ENCODE data around the gene HSPB7.
"Not testable (repeated sequence)": the region's sequence is repeated elsewhere in the genome, so short reads cannot be mapped to it uniquely, and the experiment has no call there.

Gene HSPB7

DNA sequence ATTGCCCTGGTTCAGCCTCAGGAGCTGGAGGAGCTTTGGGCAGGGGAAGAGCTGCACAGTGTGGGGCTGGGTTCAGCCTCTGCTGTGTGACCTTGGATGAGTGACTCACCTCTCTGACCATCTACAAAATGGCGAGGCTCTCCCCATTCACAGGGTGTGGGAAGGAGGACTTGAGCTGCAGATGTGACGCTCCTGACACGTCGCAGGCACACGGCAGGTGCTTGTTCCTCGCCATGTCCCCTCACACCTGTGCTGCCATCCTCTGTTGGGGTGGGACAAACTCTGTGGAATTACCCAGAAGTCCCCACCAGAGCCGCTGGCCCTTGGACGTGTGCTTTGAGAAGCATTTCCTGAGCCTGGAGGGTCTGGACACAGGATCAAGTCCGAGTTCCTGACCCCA lies 3.0 kb upstream of the HSPB7 start:
- not testable (repeated sequence) for ATAC-seq

DNA sequence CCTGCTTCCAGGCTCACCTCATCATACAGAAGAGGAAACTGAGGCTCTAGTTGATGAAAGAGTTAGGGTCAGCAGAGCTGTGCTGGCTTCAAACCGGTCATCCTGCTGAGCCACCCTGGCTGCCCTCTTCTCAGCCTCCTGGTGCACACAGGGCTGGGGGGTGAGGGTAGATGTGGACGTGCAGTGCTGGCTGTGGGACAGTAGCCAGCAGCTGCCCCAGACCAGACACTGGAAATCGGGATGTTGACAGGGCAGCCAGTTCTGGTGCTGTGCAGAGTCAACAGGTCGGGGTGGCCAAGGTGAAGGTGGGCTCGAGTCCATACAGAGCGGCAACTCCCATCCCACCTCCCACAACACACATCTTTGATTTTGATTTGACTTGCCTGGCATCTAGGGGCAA lies 2.5 kb upstream of the HSPB7 start:
- ATAC-seq, result no peak

DNA sequence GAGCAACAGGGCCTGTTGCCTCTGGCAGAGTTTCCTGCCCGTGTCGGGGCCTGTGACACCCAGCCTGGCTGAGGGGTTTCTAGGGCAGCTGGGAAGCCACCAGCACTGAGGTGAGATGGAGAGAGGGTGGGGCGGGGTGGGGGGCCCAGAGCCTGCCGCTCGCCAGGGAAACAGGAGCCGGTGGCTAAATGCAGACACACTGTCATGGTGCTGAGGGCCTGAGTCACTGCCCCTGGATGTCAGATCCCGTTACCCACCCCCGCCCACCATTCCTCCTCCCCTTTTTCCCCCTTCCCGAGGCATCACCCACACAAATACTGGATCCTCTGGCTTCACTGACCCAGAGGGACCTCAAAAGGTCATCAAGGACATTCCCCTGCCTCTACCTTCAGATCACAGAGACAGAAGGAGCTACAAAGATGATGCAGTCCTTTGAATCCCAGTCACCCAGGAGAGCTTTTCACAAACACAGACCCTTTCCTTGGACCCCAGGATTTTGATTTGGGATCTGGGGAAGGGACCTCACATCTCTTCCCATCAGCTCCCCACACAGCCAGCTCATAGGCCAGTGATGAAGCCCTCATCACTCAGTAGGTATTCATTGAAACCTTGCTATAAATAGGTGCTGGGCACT lies 1.9 kb upstream of the HSPB7 start:
- ATAC-seq, result no peak

DNA sequence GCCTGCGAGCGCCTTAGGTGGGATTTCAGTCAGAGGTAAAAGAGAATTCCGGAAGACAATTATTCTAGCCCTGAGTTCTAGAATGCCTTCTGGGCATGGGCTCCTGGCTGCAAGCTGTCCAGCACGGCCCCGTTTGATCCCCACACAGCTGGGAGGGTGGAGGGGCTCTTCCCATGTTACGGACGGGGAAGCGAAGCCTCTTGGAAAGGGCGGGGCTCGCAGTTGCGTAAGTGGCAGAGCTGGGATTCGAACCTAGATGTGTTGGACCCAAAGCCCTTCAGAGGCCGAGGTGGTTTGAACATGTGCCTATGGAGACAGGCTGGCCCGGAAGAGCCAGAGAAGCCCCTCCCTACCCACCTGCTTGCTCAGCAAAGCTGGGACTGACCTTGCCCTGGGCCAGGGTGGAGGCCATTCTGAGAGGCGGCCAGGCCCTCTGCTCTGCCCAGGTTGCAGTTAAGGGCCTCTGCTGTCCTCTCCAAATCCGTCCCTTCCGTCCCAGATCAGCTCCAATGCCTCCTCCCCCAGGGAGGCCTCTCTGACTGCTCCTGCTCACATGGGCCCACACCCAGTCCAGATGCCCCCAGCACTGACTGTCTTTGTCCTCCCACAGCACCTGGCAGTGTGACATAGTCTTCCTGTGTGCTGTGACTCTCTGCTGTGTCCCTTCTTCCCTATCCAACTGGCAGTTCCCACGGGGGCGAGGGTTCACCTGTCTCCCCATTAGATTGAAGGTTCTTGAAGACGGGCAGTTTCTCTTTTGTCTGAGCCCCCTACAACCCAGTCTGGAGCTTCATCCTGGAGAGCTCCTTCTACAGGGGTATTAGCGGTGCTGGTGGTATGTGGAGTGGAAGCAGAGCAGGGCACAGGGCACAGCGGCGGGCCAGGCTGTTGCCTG lies 1.2 kb upstream of the HSPB7 start:
- no peak for ATAC-seq

DNA sequence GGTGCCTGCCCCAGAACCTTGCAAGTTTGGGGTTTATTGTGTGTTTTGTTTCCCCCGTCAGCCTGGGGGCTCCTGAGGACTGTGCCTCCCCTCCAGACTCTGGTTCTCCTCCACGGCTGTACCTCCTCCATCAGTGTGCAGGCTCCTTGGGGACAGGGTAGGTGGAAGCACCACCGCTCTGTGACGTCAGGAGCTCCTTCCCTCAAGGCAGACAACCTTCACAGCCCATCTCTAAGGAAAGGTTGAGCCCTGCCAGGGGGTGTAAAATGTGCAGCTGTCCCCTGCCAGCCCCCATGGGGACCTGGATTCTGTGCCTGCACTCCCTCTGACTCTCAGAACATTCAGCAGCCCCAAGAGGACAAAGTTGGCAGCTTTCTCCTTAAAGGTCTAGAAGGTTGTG lies 465 bp upstream of the HSPB7 start:
- ATAC-seq, result no peak

DNA sequence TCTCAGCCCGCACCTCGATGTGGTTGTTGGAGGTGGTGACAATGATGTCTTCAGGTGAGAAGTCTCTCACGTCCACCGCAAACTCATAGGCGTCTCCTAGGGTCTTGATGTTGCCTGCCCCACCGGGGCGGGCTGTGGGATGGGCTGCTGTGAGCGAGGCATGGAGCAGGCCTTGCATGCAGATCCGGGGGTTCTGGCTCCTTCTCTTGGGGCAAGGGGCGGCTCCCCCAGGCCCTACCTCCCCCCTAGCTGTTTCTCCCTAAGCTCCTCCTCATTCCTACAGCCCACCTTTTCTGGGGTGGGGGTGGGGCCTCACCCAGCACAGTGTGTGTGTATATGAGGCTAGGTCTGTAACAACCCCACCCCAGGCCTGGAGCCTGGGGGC lies 775 bp downstream of the HSPB7 start:
- ATAC-seq, result no peak

DNA sequence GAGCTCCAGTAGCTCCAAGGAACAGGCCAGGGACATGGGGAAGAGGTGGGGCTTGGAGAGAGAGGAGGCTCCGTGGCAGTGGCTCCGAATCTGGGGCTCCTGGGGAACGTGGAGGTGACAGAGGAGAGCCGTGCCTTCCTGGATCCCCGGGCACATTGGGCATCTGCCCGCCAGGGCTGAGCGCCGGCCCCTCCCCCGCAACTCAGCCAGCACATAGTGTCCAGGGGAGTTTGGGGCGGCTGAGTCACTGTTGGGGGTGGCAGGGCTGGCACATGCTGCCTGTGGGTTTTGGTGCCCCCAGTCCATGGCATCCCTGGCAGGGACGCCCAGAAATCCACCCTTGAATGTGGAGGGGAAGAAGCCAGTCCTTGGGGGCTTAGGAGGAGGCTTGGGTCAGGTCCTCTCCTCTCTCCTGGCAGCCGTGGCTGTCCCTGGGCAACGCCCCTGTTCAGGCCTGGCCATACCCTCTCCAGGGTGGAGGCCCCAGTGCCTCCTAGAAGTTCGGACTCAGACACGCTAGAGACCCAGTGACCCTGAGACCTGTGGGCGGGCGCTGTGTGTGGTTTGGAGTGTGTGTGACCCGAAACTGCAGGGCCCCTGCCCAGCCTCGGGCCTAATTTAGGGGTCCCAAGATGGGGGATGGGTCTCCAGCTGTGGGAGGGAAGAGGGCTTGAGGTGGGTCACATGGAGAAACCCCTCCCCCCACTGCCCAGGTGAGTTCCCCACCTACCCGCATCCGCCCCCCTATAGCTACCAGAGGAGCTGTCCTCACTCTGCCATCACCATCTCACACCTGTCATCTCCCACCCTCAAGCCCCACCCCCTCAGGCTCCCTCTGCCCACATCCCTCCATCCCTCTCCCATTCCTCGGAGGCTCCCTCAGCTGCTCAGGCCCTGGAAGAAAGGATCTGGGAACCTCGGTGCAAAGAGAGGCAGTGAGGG lies 1.6 kb downstream of the HSPB7 start:
- no peak for ATAC-seq

DNA sequence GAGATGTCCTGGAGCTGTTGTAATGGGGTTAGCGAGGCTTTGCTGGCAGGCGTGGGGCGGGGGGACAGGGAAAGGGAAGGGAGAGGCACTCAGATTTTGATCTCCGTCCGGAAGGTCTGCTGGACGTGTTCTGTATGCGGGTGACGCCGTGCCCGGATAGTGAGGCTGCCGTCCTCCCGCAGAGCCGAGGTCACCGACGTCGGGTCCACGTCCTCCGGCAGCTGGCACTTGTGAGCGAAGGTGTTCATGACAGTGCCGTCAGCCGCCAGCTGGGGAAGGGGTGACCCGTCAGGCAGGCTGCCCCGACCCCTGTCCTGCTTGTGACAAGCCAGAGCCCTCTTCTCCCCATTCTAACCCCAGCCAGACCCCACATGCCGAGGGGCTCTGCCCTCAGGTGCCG lies 2.4 kb downstream of the HSPB7 start:
- no peak for ATAC-seq

DNA sequence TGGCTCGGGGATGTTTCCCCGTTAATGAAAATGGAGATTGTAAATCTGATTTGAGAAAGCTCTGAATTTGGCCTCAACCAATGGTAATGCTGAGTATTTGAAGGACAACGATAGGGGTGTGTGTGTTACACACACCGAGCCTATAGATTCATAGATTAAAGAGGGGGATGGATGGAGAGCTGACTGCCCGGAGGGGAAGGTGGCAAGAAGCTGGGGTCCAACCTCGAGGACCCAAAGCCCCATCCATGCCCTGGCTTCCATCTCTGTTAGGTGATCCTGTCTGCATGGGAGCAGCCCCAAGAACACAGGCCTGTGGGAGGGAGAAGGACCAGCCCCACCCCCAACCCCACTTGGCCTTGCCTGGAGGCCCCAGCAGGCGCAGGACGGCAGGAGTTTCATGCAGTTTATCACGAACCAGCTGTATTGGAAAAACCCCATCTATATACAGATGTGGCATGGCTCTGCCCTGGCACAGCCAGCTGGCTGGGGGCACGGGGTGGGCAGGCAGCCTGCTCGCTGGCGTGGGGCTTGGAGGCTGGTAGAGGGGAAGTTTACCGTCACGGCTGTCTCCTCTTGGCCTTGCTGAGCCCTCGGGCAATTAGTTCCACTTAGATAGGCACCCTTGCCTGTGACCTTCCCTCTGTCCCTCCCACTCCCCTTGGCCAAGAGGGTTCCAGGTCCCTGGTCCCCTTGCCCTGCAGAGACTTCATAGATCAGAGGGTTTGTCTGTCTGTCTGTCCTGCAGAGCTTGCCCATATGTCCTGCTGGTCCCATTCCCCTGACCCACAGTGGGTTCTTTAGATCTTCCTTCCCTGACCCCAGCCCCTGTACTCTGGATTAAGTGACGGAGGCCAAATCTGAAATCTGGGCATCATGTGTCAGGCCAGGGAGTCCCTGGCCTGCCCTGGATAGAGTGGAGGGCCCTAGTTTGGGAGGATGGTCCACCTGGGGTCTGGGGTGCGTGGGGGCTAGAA lies 3.0 kb downstream of the HSPB7 start:
- no peak for ATAC-seq

DNA sequence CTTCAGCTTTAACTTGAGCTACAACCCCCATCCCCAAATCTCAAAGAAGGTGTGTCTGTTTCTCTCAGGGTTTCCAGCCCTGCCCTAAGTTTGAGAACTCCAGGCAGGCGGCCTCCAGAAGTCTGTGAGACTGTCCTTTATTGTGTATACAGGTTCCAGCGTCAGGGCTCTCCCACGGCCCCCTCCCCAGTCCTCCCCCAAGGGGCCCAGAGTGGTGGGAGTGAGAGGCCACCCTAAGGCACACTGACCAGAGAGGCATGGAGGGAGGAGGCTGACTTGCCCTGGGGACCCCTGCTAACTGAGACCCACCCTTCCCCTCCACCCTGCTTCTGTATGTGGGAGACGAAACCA lies 4.0 kb downstream of the HSPB7 start:
- ATAC-seq, result no peak

DNA sequence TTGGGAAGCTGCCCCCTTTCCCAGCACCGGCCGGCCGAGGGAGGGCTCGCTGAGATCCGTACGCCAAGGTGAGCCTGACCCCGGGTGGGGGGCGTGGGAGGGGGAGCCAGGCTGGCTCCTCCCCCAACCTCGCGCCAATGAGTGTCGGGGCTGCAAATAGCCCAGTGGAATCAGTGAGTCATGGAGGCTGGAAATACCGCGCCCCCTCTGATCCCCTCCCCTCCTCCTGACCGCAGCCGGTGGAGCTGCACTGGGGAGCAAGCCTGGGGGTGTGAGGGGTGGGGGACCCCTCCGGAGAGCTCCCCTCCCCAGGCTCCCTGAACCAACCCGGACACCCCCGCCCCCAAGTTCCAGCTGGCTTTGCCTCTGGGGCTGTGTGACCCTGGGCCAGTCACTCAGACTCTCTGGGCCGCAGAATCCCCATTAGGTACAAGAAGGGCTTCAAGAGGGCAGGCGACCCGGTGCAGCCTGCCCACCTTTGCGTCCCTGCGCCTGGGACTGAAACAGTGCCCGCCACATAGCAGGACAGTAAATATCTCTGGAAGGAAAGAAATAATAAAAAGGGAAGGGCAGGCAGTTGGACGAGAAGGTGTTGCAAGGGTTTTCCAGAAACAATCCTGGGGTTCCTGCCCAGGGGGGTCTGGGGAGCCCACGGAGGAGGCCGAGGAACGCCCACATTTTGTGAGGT lies 4.5 kb downstream of the HSPB7 start:
- peak; percentile 64 to 70 for ATAC-seq

DNA sequence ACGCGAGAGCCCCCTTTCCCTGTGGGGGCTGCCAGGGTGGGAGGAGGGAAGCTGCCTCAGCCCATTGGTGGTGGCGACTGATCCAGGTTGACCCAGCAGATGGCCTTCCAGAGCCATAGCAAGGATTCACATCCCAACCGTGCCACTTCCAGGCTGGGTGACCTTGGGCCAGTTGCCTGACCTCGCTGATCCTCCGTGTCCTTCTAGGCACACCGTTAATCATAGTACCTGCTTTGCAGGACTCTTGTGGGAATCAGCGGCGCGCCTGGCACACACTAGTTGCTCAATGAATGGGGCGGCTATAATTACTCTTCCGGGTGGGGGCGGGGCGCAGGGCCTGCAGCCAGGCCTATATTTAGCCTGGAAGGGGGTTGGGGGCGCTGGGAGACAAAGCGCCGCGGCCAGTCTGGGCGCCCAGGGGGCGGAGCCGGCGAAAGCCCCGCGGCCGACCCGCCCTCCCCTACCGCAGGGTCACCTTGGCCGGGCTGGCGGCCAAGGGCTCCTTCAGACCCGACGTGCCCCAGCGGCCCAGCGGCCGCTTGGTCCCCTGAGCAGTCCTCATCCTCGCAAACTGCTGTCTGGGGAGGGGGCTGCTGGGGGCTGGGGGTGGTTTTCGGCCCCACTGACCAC lies 5.1 kb downstream of the HSPB7 start:
- ATAC-seq, result peak; percentile 26 to 44

DNA sequence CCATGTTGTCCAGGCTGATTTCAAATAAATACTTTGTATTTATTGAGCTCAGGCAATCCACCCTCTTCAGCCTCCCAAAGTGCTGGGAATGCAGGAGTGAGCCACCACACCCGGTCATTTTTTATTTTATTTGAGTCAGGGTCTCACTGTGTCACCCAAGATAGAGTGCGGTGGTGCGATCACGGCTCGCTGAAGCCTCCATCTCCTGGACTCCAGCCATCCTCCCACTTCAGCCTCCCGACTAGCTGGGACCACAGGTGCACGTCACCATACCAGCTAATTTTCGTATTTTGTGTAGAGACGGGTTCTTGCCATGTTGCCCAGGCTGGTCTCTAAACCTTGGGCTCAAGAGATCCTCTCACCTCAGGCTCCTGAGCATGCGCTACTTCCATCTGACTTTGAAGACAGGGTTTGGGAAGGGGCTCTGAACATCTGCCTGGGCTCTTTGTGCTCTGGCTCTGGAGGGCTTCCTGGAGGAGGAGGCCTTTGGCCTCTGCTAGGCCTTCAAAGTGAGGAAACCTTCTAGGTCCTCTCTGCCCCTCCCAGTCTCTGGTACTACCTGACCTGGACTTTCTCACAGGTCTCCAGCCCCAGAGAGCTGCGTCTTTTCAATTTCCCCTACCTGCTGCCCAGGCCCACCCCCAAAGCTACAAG lies 5.8 kb downstream of the HSPB7 start:
- no peak for ATAC-seq

DNA sequence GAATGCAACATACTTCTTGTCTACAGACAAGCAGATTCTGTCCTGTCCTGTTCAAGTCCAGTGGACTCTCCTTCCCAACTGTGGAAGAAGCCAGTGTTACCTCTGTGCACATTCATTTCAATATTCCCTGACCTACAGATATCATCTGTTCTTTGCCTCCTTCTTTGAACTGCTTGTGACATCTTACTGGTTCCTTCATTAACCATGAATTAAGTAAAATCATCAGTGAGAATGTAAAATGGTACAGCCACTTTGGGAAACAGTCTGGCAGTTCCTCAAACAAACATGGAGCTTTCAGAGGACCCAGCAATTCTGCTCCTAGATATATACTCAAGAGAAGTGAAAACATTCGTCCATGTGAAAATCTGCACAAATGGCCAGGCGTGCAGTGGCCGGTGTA lies 7.0 kb downstream of the HSPB7 start:
- ATAC-seq, result no peak

DNA sequence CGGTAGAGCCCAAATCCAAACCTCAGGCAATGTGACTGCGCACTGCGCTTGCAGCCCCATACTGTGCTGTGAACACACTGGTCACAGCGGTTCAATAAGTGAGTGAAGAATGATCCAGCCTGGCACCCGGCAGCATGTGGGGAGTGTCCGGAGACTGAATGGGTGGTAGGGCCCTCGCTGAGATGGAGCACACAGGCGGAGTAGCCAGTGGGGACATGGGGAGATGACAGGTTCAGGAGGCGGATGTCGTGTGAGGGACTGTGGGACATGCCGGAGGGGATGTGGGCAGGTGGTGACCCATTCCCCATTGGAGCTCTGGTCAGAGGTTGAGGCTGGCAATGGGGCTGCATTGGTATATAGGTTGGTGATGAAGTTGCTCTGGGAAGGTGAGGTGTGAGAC lies 8.2 kb downstream of the HSPB7 start:
- ATAC-seq, result no peak

DNA sequence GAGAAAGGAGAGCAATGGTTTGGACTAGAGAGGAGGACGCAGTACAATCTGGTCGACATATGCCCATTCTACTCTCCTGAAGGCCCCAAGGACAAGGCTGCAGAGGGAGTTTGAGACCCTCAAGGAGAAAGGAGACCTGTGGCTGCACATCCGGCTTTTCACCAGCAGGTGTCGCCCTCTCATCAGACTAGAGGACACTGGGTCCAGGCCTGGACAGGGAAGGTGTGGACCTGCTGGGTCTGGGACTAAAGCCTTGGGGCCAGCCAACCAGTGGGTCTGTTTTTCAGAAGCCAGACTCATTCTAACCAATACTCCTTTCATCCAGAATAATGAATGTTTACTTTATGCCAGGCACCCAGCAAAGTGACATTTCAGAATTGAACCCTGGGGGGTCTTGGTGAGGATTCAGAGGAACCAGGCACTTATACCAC lies 8.8 kb downstream of the HSPB7 start:
- peak in 1 of 2 donors; percentile 41 for ATAC-seq

DNA sequence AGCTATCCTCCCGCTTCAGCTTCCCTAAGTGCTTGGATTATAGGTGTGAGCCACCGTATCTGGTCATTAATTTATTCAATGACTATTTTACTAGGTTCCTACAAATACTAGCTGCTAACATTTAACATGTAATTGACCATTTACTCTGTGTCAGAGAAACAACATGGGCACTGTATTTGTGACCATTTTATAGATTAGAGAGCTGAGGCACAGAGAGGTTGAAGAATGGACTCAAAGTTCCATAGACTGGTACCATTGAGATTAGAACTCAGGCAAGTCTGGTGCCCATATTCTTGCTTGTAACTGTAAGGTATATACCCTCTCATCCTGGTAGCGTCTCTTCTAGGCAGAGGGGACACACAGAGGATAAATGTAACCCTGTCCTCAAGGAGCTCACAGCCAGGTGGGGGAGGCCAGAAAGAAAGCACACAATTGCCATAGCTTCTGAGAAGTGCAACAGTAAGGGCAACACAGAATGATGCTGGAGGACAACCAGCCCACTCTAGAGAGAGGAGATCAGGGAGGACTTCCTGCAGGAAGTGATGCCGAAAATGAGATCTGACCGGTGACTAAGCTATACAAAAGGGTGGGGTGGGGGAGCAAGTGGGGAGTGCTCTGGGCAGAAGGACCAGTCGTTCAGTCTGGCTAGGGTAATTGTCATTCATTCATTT lies 10.0 kb downstream of the HSPB7 start:
- no peak for ATAC-seq

DNA sequence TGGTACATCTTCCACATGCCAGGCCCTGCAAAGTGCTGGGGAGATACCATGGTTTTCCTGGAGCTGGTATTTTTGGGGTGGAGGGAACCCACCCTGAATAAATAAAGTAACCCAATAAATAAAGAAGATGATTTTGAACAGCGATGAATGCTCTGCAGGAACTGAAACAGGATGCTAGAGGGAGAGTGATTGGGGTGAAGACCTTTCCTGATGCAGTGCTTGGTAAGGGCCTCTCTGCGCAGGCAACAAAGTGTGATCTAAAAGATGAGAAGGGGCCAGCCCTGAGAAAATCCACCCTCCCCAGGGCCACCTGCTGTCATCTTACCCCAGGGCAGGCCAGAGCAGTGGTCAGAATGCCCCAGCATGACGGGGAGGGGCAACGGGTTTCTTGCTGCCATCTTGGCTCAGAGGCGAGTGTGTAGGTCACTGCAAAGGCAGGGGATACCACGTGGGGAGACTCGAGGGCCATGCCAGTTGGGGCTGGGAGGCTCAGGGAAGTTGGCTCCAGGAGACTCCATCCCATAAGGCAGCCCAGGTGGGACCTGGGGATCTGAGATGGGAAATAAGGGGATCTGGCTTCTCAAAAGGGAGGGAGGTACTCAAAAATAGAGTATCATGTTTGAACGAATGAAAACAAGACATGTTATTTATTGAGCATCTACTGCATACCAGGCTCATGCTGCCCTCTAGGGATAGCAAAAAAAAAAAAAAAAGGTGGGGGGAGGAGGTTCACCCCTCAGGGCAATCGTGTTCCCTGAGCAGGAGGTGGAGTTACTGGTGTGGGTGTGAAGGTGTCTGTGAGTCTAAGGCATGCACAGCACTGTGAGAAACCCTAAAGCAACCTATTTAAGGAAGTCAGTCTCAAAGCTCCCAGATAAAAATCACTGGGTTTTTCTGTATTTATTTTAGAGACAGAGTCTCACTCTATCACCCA lies 11.0 kb downstream of the HSPB7 start:
- ATAC-seq, result peak; percentile 38 to 73

DNA sequence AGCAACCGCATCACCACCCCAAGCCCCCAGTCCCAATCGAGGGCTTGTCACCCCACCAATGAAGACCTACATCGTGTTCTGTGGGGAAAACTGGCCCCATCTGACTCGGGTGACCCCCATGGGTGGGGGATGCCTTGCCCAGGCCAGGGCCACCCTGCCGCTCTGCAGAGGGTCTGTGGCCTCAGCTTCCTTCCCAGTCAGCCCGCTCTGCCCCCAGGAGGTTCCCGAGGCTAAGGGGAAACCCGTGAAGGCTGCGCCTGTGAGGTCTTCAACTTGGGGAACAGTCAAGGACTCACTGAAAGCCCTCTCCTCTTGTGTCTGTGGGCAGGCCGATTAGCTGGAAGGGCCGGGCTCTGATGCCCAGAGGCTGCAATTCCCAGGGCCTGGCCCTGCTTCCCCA lies 11.8 kb downstream of the HSPB7 start:
- ATAC-seq, result no peak

Data from activated CD4-positive, CD25-positive, alpha-beta regulatory T cell treated with anti-CD3 and anti-CD28 coated beads, Interleukin-2, amount 50 U/mL, for 24 hours (primary cell).